ENCODE measurements around the gene KRT17. TPM values are rescaled to one million over a fixed set of nuclear protein-coding genes. Genes with fewer than 3 reads are reported as not detected.

KRT17 gene
- total and polyA plus RNA-seq, 2 experiments from 2014 or later = 59.5 to 118 TPM

- Histone ChIP-seq H3K4me3 (no peak overlapping the region), H3K9me3 (ENCODE audit: low read depth) (no peaks in the 10 kb centered on the region), H2AFZ (peak overlapping the region; percentile 15), H3K27me3 (no peaks in the 10 kb centered on the region), H3K9me2 (replicated peaks; ENCODE audit: insufficient read depth) (no peaks in the 10 kb centered on the region), H3K4me2 (peak overlapping the region; percentile 19), H3K4me1 (ENCODE audit: insufficient read depth) (peaks cover 51% of the 10 kb centered on the region), H3K27ac (peak overlapping the region; percentile 98), H3K36me3 (replicated peaks; ENCODE audit: insufficient read depth, low read depth) (no peaks in the 10 kb centered on the region), H4K20me1 (ENCODE audit: insufficient read depth, poor library complexity, severe bottlenecking) (no peaks in the 10 kb centered on the region), H3K79me2 (no peaks in the 10 kb centered on the region)
- 47% methylated on average over 18 of the region's 18 CpGs for WGBS (ENCODE audit: low lambda C conversion rate, missing lambda C conversion rate)
- TF ChIP-seq, protein P1, sequence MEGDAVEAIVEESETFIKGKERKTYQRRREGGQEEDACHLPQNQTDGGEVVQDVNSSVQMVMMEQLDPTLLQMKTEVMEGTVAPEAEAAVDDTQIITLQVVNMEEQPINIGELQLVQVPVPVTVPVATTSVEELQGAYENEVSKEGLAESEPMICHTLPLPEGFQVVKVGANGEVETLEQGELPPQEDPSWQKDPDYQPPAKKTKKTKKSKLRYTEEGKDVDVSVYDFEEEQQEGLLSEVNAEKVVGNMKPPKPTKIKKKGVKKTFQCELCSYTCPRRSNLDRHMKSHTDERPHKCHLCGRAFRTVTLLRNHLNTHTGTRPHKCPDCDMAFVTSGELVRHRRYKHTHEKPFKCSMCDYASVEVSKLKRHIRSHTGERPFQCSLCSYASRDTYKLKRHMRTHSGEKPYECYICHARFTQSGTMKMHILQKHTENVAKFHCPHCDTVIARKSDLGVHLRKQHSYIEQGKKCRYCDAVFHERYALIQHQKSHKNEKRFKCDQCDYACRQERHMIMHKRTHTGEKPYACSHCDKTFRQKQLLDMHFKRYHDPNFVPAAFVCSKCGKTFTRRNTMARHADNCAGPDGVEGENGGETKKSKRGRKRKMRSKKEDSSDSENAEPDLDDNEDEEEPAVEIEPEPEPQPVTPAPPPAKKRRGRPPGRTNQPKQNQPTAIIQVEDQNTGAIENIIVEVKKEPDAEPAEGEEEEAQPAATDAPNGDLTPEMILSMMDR (IDR thresholded peaks at IDR 0.05; ENCODE audit: poor library complexity) = no peak
- TF ChIP-seq EZH2phosphoT487 (IDR thresholded peaks at IDR 0.05; ENCODE audit: low read depth, severe bottlenecking, unreplicated experiment) (no peak), EZH2 (IDR thresholded peaks at IDR 0.05; ENCODE audit: borderline replicate concordance) (no peak)
- peak; percentile 83 for DNase-seq (ENCODE audit: low spot score)
Observed at GRCh38 chr17:41655611-41656111, 31.3 kb upstream of the KRT17 start.

DNA sequence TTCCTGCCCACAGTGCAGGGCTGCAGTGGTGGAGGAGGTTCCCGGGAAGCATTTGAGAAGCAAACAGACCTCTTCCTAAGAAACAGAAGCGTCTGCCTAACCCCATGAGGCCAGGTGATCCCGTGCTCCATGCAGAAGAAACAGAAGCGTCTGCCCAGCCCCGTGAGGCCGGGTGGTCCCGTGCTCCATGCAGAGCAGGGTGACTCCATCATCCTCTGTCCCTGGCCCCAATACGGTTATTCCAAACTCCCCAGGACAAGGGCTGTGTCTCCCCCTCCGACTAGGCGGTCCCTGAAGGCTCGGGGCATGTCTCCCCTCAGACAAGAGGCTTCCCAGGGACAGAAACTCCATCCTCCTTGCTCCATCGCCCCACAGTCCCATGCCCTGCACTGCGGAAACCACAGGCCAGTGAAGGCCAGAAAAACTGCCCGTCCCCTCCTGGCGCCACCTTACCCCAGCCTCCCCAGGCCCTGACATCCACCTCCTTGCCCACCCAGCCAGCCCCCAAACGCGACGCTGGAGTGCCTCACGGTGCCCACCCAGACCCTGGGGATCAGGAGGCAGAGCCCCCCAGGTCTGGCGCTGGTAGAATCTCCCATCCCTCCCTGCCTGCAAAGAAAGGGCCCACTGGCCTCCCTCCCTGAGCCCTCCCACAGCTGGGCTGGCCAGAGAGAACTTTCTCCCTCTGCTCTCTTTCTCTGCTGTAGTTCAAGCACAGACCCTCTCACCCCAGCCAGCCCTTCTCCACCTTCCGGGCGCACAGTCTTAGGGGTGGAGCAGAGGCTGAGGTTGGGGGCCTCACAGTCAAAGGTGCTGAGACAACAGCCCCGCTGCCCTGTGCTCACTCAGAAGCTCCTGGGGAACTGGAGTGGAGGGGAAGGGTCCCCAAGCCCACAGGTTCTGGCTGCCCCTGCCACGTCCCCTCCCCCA lies 30.6 kb upstream of the KRT17 start:
- H3K4me1 ChIP-seq (ENCODE audit: insufficient read depth) = peaks cover 51% of the 10 kb centered on the region
- peak overlapping the region; percentile 98 for H3K27ac ChIP-seq

DNA sequence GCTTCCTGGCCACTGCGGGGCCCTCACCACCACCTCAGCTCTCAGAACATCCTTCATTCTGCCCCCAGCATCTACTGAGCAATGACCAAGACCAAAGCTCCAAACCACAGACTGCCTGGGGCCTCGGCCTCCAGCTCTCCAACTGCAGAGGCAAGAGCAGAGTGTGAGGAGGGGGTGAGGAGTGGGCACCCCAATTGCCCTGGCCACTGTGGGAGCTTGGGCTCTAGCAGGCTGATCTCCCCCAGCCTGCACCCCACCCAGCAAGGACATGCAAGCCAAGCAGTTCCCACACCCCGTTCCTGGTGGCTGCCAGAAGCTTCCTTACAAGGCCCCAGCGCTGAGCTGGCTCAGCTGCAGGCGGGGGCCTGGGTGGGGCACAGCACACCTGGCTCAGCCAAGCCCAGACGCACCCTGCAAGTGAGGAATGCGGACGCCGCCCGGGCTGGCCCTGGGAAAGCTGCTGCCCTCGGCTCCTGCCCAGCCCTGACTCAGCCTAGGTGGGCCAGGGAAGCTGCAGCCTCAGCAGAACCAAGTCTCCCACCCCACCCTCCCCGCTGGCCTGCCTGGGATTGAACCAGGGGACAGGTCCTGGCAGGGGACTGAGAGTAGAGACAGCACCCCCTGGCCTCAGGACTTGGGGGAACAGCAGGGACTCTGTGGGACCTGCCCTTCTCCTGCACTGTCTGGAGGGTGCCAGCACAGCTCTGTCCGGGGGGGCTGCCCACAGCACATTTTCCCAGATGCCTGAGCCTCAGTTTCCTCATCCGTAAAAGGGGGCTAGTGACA lies 29.7 kb upstream of the KRT17 start:
- DNase-seq (ENCODE audit: low spot score) = peak; percentile 91

More for the DNA sequence above, 30.6 kb upstream of the KRT17 start:
- WGBS (ENCODE audit: low lambda C conversion rate, missing lambda C conversion rate) = 88% methylated on average over 23 of the region's 24 CpGs
- Histone ChIP-seq H3K9me2 (replicated peaks; ENCODE audit: insufficient read depth) (no peaks in the 10 kb centered on the region), H3K36me3 (replicated peaks; ENCODE audit: insufficient read depth, low read depth) (no peaks in the 10 kb centered on the region), H3K79me2 (no peaks in the 10 kb centered on the region), H3K4me3 (no peak overlapping the region), H3K4me2 (peak overlapping the region; percentile 19), H3K9me3 (ENCODE audit: low read depth) (no peaks in the 10 kb centered on the region), H4K20me1 (ENCODE audit: insufficient read depth, poor library complexity, severe bottlenecking) (no peaks in the 10 kb centered on the region), H3K27me3 (no peaks in the 10 kb centered on the region), H2AFZ (peak overlapping the region; percentile 15)
- no peak for DNase-seq (ENCODE audit: low spot score)
- TF ChIP-seq EZH2phosphoT487 (IDR thresholded peaks at IDR 0.05; ENCODE audit: low read depth, severe bottlenecking, unreplicated experiment) (no peak), EZH2 (IDR thresholded peaks at IDR 0.05; ENCODE audit: borderline replicate concordance) (no peak)
- TF ChIP-seq, protein P1 (IDR thresholded peaks at IDR 0.05; ENCODE audit: poor library complexity) = no peak

More for the DNA sequence above, 29.7 kb upstream of the KRT17 start:
- Histone ChIP-seq H3K36me3 (replicated peaks; ENCODE audit: insufficient read depth, low read depth) (no peaks in the 10 kb centered on the region), H3K27me3 (no peaks in the 10 kb centered on the region), H3K4me1 (ENCODE audit: insufficient read depth) (peaks cover 51% of the 10 kb centered on the region), H3K9me3 (ENCODE audit: low read depth) (no peaks in the 10 kb centered on the region), H3K4me3 (no peak overlapping the region), H3K9me2 (replicated peaks; ENCODE audit: insufficient read depth) (no peaks in the 10 kb centered on the region), H3K4me2 (no peak overlapping the region), H3K27ac (peak overlapping the region; percentile 98), H4K20me1 (ENCODE audit: insufficient read depth, poor library complexity, severe bottlenecking) (no peaks in the 10 kb centered on the region), H2AFZ (no peak overlapping the region), H3K79me2 (no peaks in the 10 kb centered on the region)
- WGBS (ENCODE audit: low lambda C conversion rate, missing lambda C conversion rate) = 60% methylated on average over 14 of the region's 14 CpGs
- TF ChIP-seq EZH2phosphoT487 (IDR thresholded peaks at IDR 0.05; ENCODE audit: low read depth, severe bottlenecking, unreplicated experiment) (no peak), EZH2 (IDR thresholded peaks at IDR 0.05; ENCODE audit: borderline replicate concordance) (no peak)
- TF ChIP-seq, protein P1 (IDR thresholded peaks at IDR 0.05; ENCODE audit: poor library complexity) = no peak

All from hepatocyte (in vitro differentiated cells).